HepG2 (cell line): Measurements from ENCODE around the gene BIRC6. TPM values are rescaled to one million over a fixed set of nuclear protein-coding genes. Genes with fewer than 3 reads are reported as not detected.

Experiments
- ARID5B ChIP-seq: IDR thresholded peaks from 2 replicates; pipeline ENCODE4 v1.4.0; 2020; ENCODE audit warnings: mild to moderate bottlenecking, missing genetic modification reagents
- CCAR2 ChIP-seq: fragments of 200-400 bp; formaldehyde crosslinking; optimal IDR thresholded peaks from 2 replicates; pipeline ENCODE3; 2018; ENCODE audit warnings: low read depth, mild to moderate bottlenecking, low read length, moderate library complexity
- CSRNP1 ChIP-seq: sonication (generic); formaldehyde crosslinking; IDR thresholded peaks from 2 replicates; pipeline ENCODE4 v1.8.1; 2023; ENCODE audit warnings: mild to moderate bottlenecking, missing genetic modification reagents
- HNF1A ChIP-seq, 2 experiments: sonication (generic) in 1 of 2; formaldehyde crosslinking in 1 of 2; IDR thresholded peaks; 2 replicates each; pipeline versions ENCODE4 v1.4.0 to v1.6.1; 2016 to 2020; ENCODE audit warnings: borderline replicate concordance in 1 of 2, low read depth in 1 of 2, mild to moderate bottlenecking in 1 of 2, missing genetic modification reagents in 1 of 2
- KDM5B ChIP-seq: sonication (generic); formaldehyde crosslinking; IDR thresholded peaks from 2 replicates; pipeline ENCODE4 v1.4.0; 2020; ENCODE audit warnings: missing genetic modification reagents, mild to moderate bottlenecking, borderline replicate concordance
- MAX ChIP-seq: IDR thresholded peaks from 2 replicates; pipeline ENCODE4 v1.6.1; 2012; ENCODE audit warnings: inconsistent platforms
- SOX6 ChIP-seq, 2 experiments: fragments of 450-650 bp in 1 of 2; sonication (generic) in 1 of 2; formaldehyde crosslinking in 1 of 2; IDR thresholded peaks; 2 replicates each; pipeline versions ENCODE4 v1.4.0 to v1.6.1; 2017 to 2020; ENCODE audit warnings: antibody characterized with exemption in 1 of 2, mild to moderate bottlenecking in 1 of 2, missing genetic modification reagents in 1 of 2
- THRA ChIP-seq: sonication (generic); formaldehyde crosslinking; IDR thresholded peaks from 2 replicates; pipeline ENCODE4 v1.4.0; 2020; ENCODE audit warnings: missing genetic modification reagents, borderline replicate concordance
- ZBTB38 ChIP-seq: sonication (generic); formaldehyde crosslinking; IDR thresholded peaks from 2 replicates; pipeline ENCODE4 v1.5.1; 2020; ENCODE audit warnings: mild to moderate bottlenecking, missing genetic modification reagents
- ZKSCAN1 ChIP-seq: fragments of 150-350 bp; IDR thresholded peaks from 2 replicates; pipeline ENCODE4 v1.6.1; 2014; ENCODE audit warnings: low read length
- ZNF121 ChIP-seq: sonication (generic); formaldehyde crosslinking; IDR thresholded peaks from 2 replicates; pipeline ENCODE4 v1.5.0; 2020; ENCODE audit warnings: mild to moderate bottlenecking, missing genetic modification reagents
- ZNF552 ChIP-seq: sonication (generic); formaldehyde crosslinking; IDR thresholded peaks from 2 replicates; pipeline ENCODE4 v1.9.0; 2022; ENCODE audit warnings: missing genetic modification reagents, mild to moderate bottlenecking, borderline replicate concordance
- ZNF563 ChIP-seq: sonication (generic); formaldehyde crosslinking; IDR thresholded peaks from 2 replicates; pipeline ENCODE4 v1.8.0; 2022; ENCODE audit warnings: mild to moderate bottlenecking, moderate library complexity, missing genetic modification reagents
- ZNF710 ChIP-seq: sonication (generic); formaldehyde crosslinking; IDR thresholded peaks from 2 replicates; pipeline ENCODE4 v1.5.0; 2020; ENCODE audit warnings: mild to moderate bottlenecking, missing genetic modification reagents, borderline replicate concordance
- ZNF737 ChIP-seq: sonication (generic); formaldehyde crosslinking; IDR thresholded peaks from 2 replicates; pipeline ENCODE4 v1.5.0; 2020; ENCODE audit warnings: missing genetic modification reagents, mild to moderate bottlenecking, borderline replicate concordance
- polyA plus RNA-seq, 8 experiments: library from polyadenylated mRNA; depleted of rRNA in 3 of 8; stranded (reverse) in 7 of 8; unstranded in 1 of 8; fragments of >200 nt; fragmentation: Illumina TruSeq in 4 of 8; extraction: Trizol in 4 of 8; gene quantifications; 2 replicates each; pipeline versions ENCODE4 v1.2.1 to v1.2.3, GENCODE V29; 2011 to 2016; ENCODE audit warnings: low read depth in 4 of 8, missing spikeins in 1 of 8, mixed read lengths in 1 of 8; ENCODE audit not compliant: insufficient read depth in 1 of 8
- total RNA-seq, 5 experiments: library from RNA; depleted of rRNA; stranded (reverse); fragments of >200 nt; fragmentation: Illumina TruSeq; extraction: Trizol; gene quantifications; 2 replicates each; pipeline ENCODE4 v1.2.3, GENCODE V29; 2016; ENCODE audit warnings: low read depth in 1 of 5

BIRC6 gene
- total and polyA plus RNA-seq, 2 of the 13 experiments (the other 11 are each of a cell fraction or from before 2014, with no cell fraction given) = 65.6 to 120 TPM

GRCh38 chr2:32442020-32442467, 85.2 kb downstream of the BIRC6 start (continued):
- TF ChIP-seq CSRNP1 (CRISPR knock-in tag) (no peak), ZNF737 (CRISPR knock-in tag) (no peak), ZKSCAN1 (no peak), CCAR2 (no peak), MAX (no peak), ZBTB38 (CRISPR knock-in tag) (no peak), SOX6 (IDR thresholded peaks at IDR 0.05) (no peak), SOX6 (CRISPR knock-in tag; IDR thresholded peaks at IDR 0.05) (peak; percentile 92), KDM5B (CRISPR knock-in tag) (no peak), ZNF563 (CRISPR knock-in tag) (no peak), THRA (no peak), ZNF552 (CRISPR knock-in tag) (no peak), ARID5B (CRISPR knock-in tag) (peak; percentile 67), ZNF710 (CRISPR knock-in tag) (no peak), HNF1A (IDR thresholded peaks at IDR 0.05; ENCODE audit: low read depth) (peak; percentile 88), HNF1A (CRISPR knock-in tag; IDR thresholded peaks at IDR 0.05; ENCODE audit: borderline replicate concordance) (peak; percentile 89; the same call in 1 of the 2 replicates), ZNF121 (CRISPR knock-in tag) (no peak)
